Breast epithelium (tissue), 3 donors: ENCODE measurements around the gene KITLG.

Experiments used
- CTCF ChIP-seq, 3 donors: fragments of 450-650 bp; IDR thresholded peaks; one replicate each; pipeline ENCODE4 v1.5.1; 2016 to 2017; ENCODE audit warnings: antibody characterized with exemption in 3 of 3, mild to moderate bottlenecking in 3 of 3, moderate library complexity in 3 of 3
- POLR2A ChIP-seq: fragments of 450-650 bp; IDR thresholded peaks from one replicate; pipeline ENCODE4 v1.6.1; 2016; ENCODE audit warnings: antibody characterized with exemption, mild to moderate bottlenecking, moderate library complexity
- POLR2AphosphoS5 ChIP-seq, 3 donors: sonication (generic); formaldehyde crosslinking; IDR thresholded peaks; one replicate each; pipeline ENCODE4 v1.6.1; 2017; ENCODE audit warnings: antibody characterized with exemption in 3 of 3

- TF ChIP-seq CTCF (IDR thresholded peaks at IDR 0.05) = no peak
- TF ChIP-seq POLR2AphosphoS5 (IDR thresholded peaks at IDR 0.05) = no peak
- no peak for TF ChIP-seq POLR2A
Measured at GRCh38 chr12:88627501-88627900, 47.2 kb upstream of the KITLG start.
